Activated CD8-positive, alpha-beta memory T cell treated with anti-CD3 and anti-CD28 coated beads for 48 hours (primary cell): ENCODE results near the gene MTF1.
"Not testable (repeated sequence)": the region's sequence is repeated elsewhere in the genome, so short reads cannot be mapped to it uniquely, and the experiment has no call there.

Experiments
- DNase-seq, 3 experiments: peaks; one replicate each; pipeline ENCODE4 v3.0.0-alpha.2; 2020; ENCODE audit warnings: low read depth in 2 of 3, low spot score in 2 of 3

MTF1 gene

GRCh38 chr1:37794372-37795339 lies 64.7 kb downstream of the MTF1 start:
- DNase-seq, result no peak

- DNase-seq, result no peak
Measured at GRCh38 chr1:37793773-37794371, 65.5 kb downstream of the MTF1 start, which contains the start of gene MANEAL. TSS of gene MANEAL (plus strand) at chr1:37793847. CDS start at chr1:37794183, 336 bp downstream.

- no peak for DNase-seq
Measured at GRCh38 chr1:37792943-37793686, 66.3 kb downstream of the MTF1 start.

GRCh38 chr1:37782491-37782890 lies 76.9 kb downstream of the MTF1 start:
- DNase-seq, result no peak

- DNase-seq, result no peak
Measured at GRCh38 chr1:37778654-37779053, 80.7 kb downstream of the MTF1 start.

GRCh38 chr1:37776946-37777516 lies 82.4 kb downstream of the MTF1 start:
- no peak for DNase-seq

GRCh38 chr1:37771440-37771839 lies 88.0 kb downstream of the MTF1 start:
- not testable (repeated sequence) for DNase-seq

GRCh38 chr1:37767488-37767887 lies 91.9 kb downstream of the MTF1 start:
- no peak for DNase-seq

- no peak for DNase-seq
Measured at GRCh38 chr1:37765916-37766664, 93.3 kb downstream of the MTF1 start.

- DNase-seq, result no peak
Measured at GRCh38 chr1:37764888-37765441, 94.4 kb downstream of the MTF1 start, which contains the start of gene EPHA10. TSS of gene EPHA10 (minus strand) at chr1:37765120. CDS start at chr1:37765066, 54 bp downstream.

- peak in 1 of 3 experiments; percentile 47 for DNase-seq
Measured at GRCh38 chr1:37764414-37764825, 95.0 kb downstream of the MTF1 start.

- DNase-seq, result no peak
Measured at GRCh38 chr1:37763791-37764413, 95.5 kb downstream of the MTF1 start.

- no peak for DNase-seq
Measured at GRCh38 chr1:37762516-37762915, 96.9 kb downstream of the MTF1 start.

- no peak for DNase-seq
Measured at GRCh38 chr1:37761416-37762095, 97.8 kb downstream of the MTF1 start.
